HuH-7.5 (cell line): ENCODE results near the gene COMMD8.
"Not testable (repeated sequence)": the region's sequence is repeated elsewhere in the genome, so short reads cannot be mapped to it uniquely, and the experiment has no call there.

Experiments used
- DNase-seq: peaks from one replicate; pipeline ENCODE4 v3.0.0; 2011; ENCODE audit warnings: low spot score

COMMD8 gene

GRCh38 chr4:47463235-47463956, at the start of gene COMMD8:
Gene COMMD8, minus strand, starts transcription at chr4:47463702. Its CDS starts 51 bp downstream, at chr4:47463651.
- DNase-seq, result peak; percentile 66

DNA sequence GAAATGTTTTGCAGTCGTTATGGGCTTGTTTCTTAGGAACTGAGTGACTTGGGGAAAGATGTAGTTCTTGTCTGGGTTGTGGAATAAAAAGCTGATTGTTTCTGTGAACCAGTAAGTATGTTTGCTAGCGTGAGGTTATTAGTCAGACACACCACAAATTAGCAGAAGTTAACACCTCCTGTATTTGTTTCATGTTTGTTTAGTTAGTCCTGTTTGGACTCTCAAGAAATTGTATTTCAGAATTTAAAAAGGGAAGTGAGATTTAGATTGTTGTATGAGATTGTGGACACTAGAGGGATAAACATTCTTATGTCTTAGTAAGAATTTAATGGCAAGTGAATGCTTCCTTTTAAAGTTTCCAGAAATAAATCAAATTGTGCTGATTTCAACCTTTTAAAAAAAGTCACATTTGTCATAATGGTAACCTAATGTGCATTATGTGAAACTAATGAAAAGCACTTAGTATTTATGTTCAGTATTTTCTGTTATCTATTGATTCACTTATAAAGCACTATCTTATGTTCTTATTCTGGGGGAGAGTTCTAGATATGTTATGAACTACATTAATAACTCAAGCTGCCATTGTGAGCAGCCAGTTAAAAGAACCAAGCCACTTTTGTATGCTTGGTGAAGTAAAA, 47.1 kb upstream of the COMMD8 start:
- DNase-seq, result no peak

- DNase-seq, result no peak
Observed at GRCh38 chr4:47505666-47506065, 42.2 kb upstream of the COMMD8 start.

- DNase-seq, result no peak
Observed at GRCh38 chr4:47505147-47505546, 41.6 kb upstream of the COMMD8 start.

- DNase-seq, result no peak
Observed at GRCh38 chr4:47500776-47501175, 37.3 kb upstream of the COMMD8 start.

- DNase-seq, result no peak
Observed at GRCh38 chr4:47499700-47500099, 36.2 kb upstream of the COMMD8 start.

DNA sequence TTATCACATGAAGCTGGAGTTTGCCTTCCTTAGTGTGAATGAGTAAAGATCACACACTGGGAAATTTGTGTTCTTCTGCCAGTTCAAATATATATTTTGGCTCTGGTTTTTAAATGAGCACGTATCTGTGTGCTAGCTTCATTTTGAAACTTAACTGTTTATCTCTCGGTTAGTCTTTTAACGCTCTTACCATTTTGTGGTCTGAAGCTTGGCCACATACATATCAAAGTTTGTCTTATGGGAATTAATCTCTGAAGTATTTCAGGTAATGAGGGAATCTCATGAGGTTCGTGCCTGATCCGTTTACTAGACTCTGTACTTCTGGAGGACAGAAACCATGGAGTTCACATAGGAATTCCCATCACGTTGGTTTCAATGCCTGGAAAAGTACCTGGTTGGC, 35.4 kb upstream of the COMMD8 start:
- no peak for DNase-seq

DNA sequence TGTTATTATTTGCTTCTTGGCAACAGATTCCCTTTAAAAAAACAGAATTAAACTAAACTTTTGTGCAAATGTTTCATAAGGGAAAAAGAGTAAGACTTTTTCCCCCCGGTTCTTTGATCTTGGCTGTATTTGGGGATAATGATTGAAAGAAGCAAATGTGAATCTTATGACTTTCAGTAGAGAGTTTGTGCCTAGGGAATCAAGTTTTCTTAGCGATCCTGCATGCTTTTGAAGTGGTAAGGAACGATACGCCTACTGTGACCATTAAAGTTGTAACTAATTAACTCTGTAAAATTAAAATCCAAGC, 30.6 kb upstream of the COMMD8 start:
- DNase-seq, result no peak

- DNase-seq, result no peak
Observed at GRCh38 chr4:47493238-47494123, 30.0 kb upstream of the COMMD8 start.

GRCh38 chr4:47490550-47490949, 27.0 kb upstream of the COMMD8 start:
- no peak for DNase-seq

- DNase-seq, result no peak
Observed at GRCh38 chr4:47488706-47489105, 25.2 kb upstream of the COMMD8 start.

DNA sequence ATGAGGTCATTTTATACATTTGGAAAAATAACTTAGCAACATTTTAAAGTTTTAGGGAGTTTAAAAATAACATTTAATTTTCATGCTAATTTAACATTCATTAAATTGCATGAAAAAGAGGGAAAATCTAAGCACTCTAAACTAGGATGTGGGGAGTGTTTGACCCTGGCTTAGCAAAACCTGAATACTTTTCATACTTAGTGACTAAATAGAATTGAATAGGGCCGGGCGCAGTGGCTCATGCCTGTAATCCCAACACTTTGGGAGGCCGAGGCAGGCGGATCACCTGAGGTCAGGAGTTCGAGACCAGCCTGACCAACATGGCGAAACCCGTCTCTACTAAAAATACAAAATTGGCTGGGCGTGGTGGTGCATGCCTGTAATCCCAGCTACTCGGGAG, 23.2 kb upstream of the COMMD8 start:
- not testable (repeated sequence) for DNase-seq

GRCh38 chr4:47486231-47486673, 22.8 kb upstream of the COMMD8 start:
- DNase-seq, result no peak

GRCh38 chr4:47485768-47486167, 22.3 kb upstream of the COMMD8 start:
- DNase-seq, result no peak

GRCh38 chr4:47485047-47485692, 21.7 kb upstream of the COMMD8 start, which contains the start of gene ATP10D:
Gene ATP10D, plus strand, starts transcription at chr4:47485275. Its CDS starts 27,266 bp downstream, at chr4:47512541.
- DNase-seq, result peak; percentile 29

- no peak for DNase-seq
Observed at GRCh38 chr4:47484168-47484567, 20.7 kb upstream of the COMMD8 start.

DNA sequence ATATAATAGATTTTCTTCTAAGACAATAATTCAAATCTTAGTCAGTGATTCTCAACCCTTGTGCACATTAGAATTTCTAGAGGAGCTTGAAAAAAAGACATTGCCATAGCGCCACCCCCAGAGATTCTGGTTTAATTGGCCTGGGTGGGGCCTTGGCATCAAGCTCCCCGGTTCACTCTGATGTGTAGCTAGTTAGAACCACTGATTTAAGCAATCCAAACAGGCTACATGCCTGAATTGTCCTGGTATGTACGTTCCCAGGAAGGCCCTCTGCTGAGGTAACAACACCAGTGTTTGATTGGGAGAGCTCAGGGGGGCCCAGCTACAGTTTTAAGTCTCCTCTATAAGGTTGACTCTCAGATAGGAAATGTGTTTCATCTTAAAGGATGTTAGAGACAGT, 20.2 kb upstream of the COMMD8 start:
- DNase-seq, result no peak

DNA sequence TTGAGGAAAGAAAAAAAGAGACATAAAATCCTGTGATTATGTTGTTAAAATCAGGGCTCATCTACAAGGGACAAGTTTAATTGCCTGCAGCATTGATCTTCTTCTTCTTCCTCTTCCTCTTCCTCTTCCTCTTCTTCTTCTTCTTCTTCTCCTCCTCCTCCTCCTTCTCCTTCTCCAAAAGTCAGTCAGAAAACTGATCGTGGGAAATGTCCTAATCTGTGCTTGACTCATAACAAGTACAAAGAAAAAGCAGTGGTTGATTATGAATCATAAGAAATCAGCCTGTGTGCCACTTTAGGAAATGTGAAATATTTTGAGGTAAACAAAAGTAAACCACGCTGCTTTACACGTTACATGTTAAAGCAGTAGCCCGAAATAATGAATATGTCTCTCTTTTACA, 18.8 kb upstream of the COMMD8 start:
- no peak for DNase-seq

DNA sequence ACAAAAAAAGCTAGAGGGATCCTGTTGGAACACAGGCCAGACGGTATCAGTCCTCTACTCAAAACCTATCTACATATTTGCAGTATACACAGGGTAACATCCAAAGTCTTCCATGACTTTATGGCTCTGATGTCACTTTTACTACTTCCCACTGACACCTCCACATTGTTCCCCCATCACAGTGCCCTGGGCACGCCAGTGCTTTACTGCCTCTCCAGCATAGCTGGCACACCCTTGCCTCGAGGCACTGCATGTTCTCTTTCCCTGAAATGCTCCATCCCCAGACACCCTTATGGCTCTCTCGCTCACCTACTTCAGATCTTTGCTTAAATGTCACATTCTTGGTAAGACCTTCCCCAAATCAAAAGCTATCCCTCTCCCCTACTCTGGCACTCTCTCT, 15.3 kb upstream of the COMMD8 start:
- no peak for DNase-seq

DNA sequence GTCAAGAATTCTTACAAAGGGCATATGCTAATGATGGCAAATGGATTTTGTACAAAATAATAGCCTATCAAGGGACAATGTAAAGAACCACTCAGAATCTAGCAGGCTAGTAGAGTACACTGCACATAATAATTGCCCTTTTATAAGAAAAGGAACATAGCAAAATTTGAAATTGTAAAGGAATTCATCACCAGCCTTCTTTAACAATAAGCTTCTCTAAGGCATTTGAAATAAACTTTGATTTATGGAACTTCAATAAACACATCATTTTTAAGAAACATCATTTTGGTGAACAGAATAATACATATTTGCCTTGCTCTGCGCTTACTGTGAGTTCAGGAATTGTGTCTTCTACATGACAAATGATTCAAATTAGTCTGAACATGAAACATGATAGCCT, 11.9 kb upstream of the COMMD8 start:
- DNase-seq, result no peak

- no peak for DNase-seq
Observed at GRCh38 chr4:47474799-47475198, 11.3 kb upstream of the COMMD8 start.

- no peak for DNase-seq
Observed at GRCh38 chr4:47473141-47473750, 9.7 kb upstream of the COMMD8 start.
